ENCODE data around the gene MGAT5B.

MGAT5B gene

DNA sequence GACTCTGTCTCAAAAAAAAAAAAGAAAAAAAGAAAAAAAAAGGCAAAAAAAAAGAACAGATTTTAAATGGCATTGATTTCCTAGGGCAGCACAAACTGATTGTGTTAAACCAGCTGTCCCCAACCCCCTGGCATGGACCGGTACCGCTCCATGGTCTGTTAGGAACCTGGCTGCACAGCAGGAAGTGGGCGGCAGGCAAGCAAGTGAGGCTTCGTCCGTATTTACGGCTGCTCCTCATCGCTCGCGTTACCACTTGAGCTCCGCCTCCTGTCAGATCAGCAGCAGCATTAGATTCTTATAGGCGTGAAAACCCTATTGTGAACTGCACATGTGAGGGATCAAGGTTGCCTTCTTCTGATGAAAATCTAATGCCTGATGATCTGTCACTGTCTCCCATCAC is 26.6 kb downstream of the MGAT5B start:
- no peaks in the 10 kb centered on the region for H4K20me1 ChIP-seq (ENCODE audit: insufficient read depth, low read length)
- 0 out of 2 replicates have a peak, but pooled peaks cover 3% of the 10 kb centered on the region for H3F3A ChIP-seq (ENCODE audit: insufficient read depth, low read length)
- H3K9me2 ChIP-seq (replicated peaks; ENCODE audit: insufficient read depth, low read length): no peaks in the 10 kb centered on the region
- no peak overlapping the region for H3K27ac ChIP-seq (ENCODE audit: low read length)
- no peaks in the 10 kb centered on the region for H3K36me3 ChIP-seq (replicated peaks; ENCODE audit: insufficient read depth, low read length)
- H3K4me2 ChIP-seq (ENCODE audit: low read depth, low read length): no peak overlapping the region
- peaks cover 64% of the 10 kb centered on the region for H3K27me3 ChIP-seq (replicated peaks; ENCODE audit: insufficient read depth, low read length)
- no peaks in the 10 kb centered on the region for H3K79me2 ChIP-seq (ENCODE audit: low read length)
- no peak overlapping the region for H2AFZ ChIP-seq (ENCODE audit: low read length)
- no peak for DNase-seq
- H3K9me3 ChIP-seq (replicated peaks; ENCODE audit: insufficient read depth, low read length): no peaks in the 10 kb centered on the region
- no peak overlapping the region for H3K4me3 ChIP-seq (ENCODE audit: low read length)
- H3K4me1 ChIP-seq (ENCODE audit: low read length): peaks cover 3% of the 10 kb centered on the region
- TF ChIP-seq, protein P1, sequence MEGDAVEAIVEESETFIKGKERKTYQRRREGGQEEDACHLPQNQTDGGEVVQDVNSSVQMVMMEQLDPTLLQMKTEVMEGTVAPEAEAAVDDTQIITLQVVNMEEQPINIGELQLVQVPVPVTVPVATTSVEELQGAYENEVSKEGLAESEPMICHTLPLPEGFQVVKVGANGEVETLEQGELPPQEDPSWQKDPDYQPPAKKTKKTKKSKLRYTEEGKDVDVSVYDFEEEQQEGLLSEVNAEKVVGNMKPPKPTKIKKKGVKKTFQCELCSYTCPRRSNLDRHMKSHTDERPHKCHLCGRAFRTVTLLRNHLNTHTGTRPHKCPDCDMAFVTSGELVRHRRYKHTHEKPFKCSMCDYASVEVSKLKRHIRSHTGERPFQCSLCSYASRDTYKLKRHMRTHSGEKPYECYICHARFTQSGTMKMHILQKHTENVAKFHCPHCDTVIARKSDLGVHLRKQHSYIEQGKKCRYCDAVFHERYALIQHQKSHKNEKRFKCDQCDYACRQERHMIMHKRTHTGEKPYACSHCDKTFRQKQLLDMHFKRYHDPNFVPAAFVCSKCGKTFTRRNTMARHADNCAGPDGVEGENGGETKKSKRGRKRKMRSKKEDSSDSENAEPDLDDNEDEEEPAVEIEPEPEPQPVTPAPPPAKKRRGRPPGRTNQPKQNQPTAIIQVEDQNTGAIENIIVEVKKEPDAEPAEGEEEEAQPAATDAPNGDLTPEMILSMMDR (IDR thresholded peaks at IDR 0.05; ENCODE audit: low read length): no peak
- TF ChIP-seq EZH2phosphoT487 (IDR thresholded peaks at IDR 0.05; ENCODE audit: low read length) (no peak), EZH2 (optimal IDR thresholded peaks at IDR 0.05; ENCODE audit: low read depth, low read length) (no peak)
- H3K9ac ChIP-seq (ENCODE audit: low read length): no peak overlapping the region

DNA sequence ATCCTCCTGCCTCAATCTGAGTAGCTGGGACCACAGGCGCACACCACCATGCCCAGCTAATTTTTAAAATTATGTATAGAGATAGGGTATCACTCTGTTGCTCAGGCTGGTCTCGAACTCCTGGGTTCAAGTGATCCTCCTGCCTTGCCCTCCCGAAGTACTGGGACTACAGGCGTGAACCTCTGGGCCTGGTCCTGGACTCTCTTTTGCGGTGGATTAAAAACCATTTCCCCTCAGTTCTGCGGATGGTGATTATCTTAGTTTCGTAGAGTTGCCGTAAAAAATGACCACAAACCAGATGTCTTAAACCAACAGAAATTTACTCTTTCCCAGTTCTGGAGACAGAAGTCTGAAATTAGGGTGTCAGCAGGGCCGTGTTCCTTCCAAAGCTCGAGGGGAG is 28.8 kb downstream of the MGAT5B start:
- H4K20me1 ChIP-seq (ENCODE audit: insufficient read depth, low read length): no peaks in the 10 kb centered on the region
- H3K9me2 ChIP-seq (replicated peaks; ENCODE audit: insufficient read depth, low read length): no peaks in the 10 kb centered on the region
- no peak overlapping the region for H3K9ac ChIP-seq (ENCODE audit: low read length)
- H3K27ac ChIP-seq (ENCODE audit: low read length): no peak overlapping the region
- H3F3A ChIP-seq (ENCODE audit: insufficient read depth, low read length): 0 out of 2 replicates have a peak, but pooled peaks cover 3% of the 10 kb centered on the region
- H3K27me3 ChIP-seq (replicated peaks; ENCODE audit: insufficient read depth, low read length): peaks cover 82% of the 10 kb centered on the region
- H3K79me2 ChIP-seq (ENCODE audit: low read length): no peaks in the 10 kb centered on the region
- H3K4me2 ChIP-seq (ENCODE audit: low read depth, low read length): no peak overlapping the region
- peaks cover 3% of the 10 kb centered on the region for H3K4me1 ChIP-seq (ENCODE audit: low read length)
- H3K9me3 ChIP-seq (replicated peaks; ENCODE audit: insufficient read depth, low read length): no peaks in the 10 kb centered on the region
- TF ChIP-seq EZH2phosphoT487 (IDR thresholded peaks at IDR 0.05; ENCODE audit: low read length): no peak
- TF ChIP-seq EZH2 (optimal IDR thresholded peaks at IDR 0.05; ENCODE audit: low read depth, low read length): no peak
- H3K36me3 ChIP-seq (replicated peaks; ENCODE audit: insufficient read depth, low read length): no peaks in the 10 kb centered on the region
- H3K4me3 ChIP-seq (ENCODE audit: low read length): no peak overlapping the region
- H2AFZ ChIP-seq (ENCODE audit: low read length): no peak overlapping the region
- peak; percentile 49 for DNase-seq

GRCh38 chr17:76899414-76899813 is 31.2 kb downstream of the MGAT5B start:
- Histone ChIP-seq H3K27me3 (replicated peaks; ENCODE audit: insufficient read depth, low read length) (peaks cover 84% of the 10 kb centered on the region), H3K36me3 (replicated peaks; ENCODE audit: insufficient read depth, low read length) (no peaks in the 10 kb centered on the region), H3K27ac (ENCODE audit: low read length) (no peak overlapping the region), H2AFZ (ENCODE audit: low read length) (no peak overlapping the region), H4K20me1 (ENCODE audit: insufficient read depth, low read length) (no peaks in the 10 kb centered on the region), H3K9me2 (replicated peaks; ENCODE audit: insufficient read depth, low read length) (no peaks in the 10 kb centered on the region), H3K4me2 (ENCODE audit: low read depth, low read length) (no peak overlapping the region), H3K9ac (ENCODE audit: low read length) (no peak overlapping the region), H3K9me3 (replicated peaks; ENCODE audit: insufficient read depth, low read length) (no peaks in the 10 kb centered on the region), H3K4me3 (ENCODE audit: low read length) (no peak overlapping the region), H3K4me1 (ENCODE audit: low read length) (peaks cover 3% of the 10 kb centered on the region), H3K79me2 (ENCODE audit: low read length) (no peaks in the 10 kb centered on the region), H3F3A (ENCODE audit: insufficient read depth, low read length) (0 out of 2 replicates have a peak, but pooled peaks cover 3% of the 10 kb centered on the region)
- TF ChIP-seq EZH2phosphoT487 (IDR thresholded peaks at IDR 0.05; ENCODE audit: low read length) (no peak), EZH2 (optimal IDR thresholded peaks at IDR 0.05; ENCODE audit: low read depth, low read length) (no peak)
- TF ChIP-seq, protein P1 (IDR thresholded peaks at IDR 0.05; ENCODE audit: low read length): no peak
- DNase-seq: no peak

GRCh38 chr17:76900723-76901122 is 32.5 kb downstream of the MGAT5B start:
- DNase-seq: no peak
- Histone ChIP-seq H3K4me1 (ENCODE audit: low read length) (peaks cover 3% of the 10 kb centered on the region), H3F3A (ENCODE audit: insufficient read depth, low read length) (0 out of 2 replicates have a peak, but pooled peaks cover 3% of the 10 kb centered on the region), H3K27me3 (replicated peaks; ENCODE audit: insufficient read depth, low read length) (peaks cover 85% of the 10 kb centered on the region), H3K27ac (ENCODE audit: low read length) (no peak overlapping the region), H2AFZ (ENCODE audit: low read length) (no peak overlapping the region), H3K36me3 (replicated peaks; ENCODE audit: insufficient read depth, low read length) (no peaks in the 10 kb centered on the region), H3K4me3 (ENCODE audit: low read length) (no peak overlapping the region), H3K9ac (ENCODE audit: low read length) (no peak overlapping the region), H3K9me3 (replicated peaks; ENCODE audit: insufficient read depth, low read length) (no peaks in the 10 kb centered on the region), H4K20me1 (ENCODE audit: insufficient read depth, low read length) (no peaks in the 10 kb centered on the region), H3K79me2 (ENCODE audit: low read length) (no peaks in the 10 kb centered on the region), H3K4me2 (ENCODE audit: low read depth, low read length) (no peak overlapping the region), H3K9me2 (replicated peaks; ENCODE audit: insufficient read depth, low read length) (no peaks in the 10 kb centered on the region)
- TF ChIP-seq, protein P1 (IDR thresholded peaks at IDR 0.05; ENCODE audit: low read length): no peak
